ENCODE results near the gene DRD4.

DRD4 gene

DNA sequence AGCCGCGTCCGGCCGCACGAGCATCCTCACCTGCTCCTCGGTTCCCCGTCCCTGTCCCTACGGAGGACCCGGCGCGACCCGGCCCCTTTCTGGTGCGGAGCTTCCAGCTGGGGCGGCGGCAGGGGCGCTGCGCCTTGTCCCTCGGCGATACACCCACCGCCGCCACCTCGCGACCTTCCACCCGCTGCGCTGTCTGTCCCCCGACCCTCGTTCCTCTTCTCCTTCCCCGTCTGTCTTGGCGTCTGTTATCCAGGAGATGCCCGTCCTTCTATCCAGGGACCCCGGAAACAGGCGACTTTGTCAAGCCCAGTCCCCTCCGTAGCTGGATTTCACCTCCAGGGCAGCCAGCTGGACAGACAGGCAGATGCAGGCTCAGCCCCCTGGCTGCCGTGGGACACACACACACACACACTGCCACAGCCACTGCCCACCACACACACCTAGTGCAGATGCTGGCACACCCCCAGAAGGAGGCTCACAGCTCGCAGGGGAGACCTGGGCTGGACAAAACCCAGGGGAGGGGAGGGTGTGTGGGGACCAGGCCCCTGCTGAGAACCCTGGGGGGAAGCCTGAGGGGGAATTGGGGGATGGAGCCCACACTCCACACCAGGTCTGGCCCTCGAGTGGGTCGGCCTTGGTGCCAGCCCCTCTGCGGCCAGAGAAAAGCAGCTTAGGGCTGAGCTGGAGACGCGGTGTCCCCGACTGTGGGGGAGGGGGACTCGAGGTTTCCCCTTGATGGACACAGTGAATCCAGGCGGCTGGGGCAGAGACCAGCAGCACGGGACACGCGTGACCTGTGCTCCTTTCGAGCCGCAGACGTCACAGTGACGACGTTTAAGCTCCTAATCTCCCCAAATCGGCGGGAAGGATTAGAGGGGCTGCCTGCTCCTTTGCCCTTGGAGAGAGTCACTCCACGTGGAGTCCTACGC lies 788 bp downstream of the DRD4 start:
- Histone ChIP-seq H3K9me3 (ENCODE audit: control insufficient read depth, low read length) (no peaks in the 10 kb centered on the region), H3K9ac (no peak overlapping the region), H3K79me2 (no peaks in the 10 kb centered on the region), H3K27me3 (ENCODE audit: control insufficient read depth, insufficient read depth, low read length) (no peaks in the 10 kb centered on the region), H3K27ac (no peak overlapping the region), H3K4me2 (ENCODE audit: low read length) (no peak overlapping the region), H3K4me3 (ENCODE audit: low read depth, low read length) (no peak overlapping the region), H2AFZ (no peak overlapping the region), H3K4me1 (no peaks in the 10 kb centered on the region), H3K36me3 (ENCODE audit: control insufficient read depth, insufficient read depth, low read length) (no peaks in the 10 kb centered on the region)
- TF ChIP-seq, protein P1, sequence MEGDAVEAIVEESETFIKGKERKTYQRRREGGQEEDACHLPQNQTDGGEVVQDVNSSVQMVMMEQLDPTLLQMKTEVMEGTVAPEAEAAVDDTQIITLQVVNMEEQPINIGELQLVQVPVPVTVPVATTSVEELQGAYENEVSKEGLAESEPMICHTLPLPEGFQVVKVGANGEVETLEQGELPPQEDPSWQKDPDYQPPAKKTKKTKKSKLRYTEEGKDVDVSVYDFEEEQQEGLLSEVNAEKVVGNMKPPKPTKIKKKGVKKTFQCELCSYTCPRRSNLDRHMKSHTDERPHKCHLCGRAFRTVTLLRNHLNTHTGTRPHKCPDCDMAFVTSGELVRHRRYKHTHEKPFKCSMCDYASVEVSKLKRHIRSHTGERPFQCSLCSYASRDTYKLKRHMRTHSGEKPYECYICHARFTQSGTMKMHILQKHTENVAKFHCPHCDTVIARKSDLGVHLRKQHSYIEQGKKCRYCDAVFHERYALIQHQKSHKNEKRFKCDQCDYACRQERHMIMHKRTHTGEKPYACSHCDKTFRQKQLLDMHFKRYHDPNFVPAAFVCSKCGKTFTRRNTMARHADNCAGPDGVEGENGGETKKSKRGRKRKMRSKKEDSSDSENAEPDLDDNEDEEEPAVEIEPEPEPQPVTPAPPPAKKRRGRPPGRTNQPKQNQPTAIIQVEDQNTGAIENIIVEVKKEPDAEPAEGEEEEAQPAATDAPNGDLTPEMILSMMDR (IDR thresholded peaks at IDR 0.05): no peak

GRCh38 chr11:638631-639331 lies 1.7 kb downstream of the DRD4 start:
- no peak overlapping the region for H3K27ac ChIP-seq
- H3K36me3 ChIP-seq (ENCODE audit: control insufficient read depth, insufficient read depth, low read length): no peaks in the 10 kb centered on the region
- TF ChIP-seq, protein P1 (IDR thresholded peaks at IDR 0.05): no peak
- no peak overlapping the region for H3K4me2 ChIP-seq (ENCODE audit: low read length)
- no peaks in the 10 kb centered on the region for H3K27me3 ChIP-seq (ENCODE audit: control insufficient read depth, insufficient read depth, low read length)
- H3K9me3 ChIP-seq (ENCODE audit: control insufficient read depth, low read length): no peaks in the 10 kb centered on the region
- H3K79me2 ChIP-seq: no peaks in the 10 kb centered on the region
- no peak overlapping the region for H3K9ac ChIP-seq
- H3K4me3 ChIP-seq (ENCODE audit: low read depth, low read length): no peak overlapping the region
- no peaks in the 10 kb centered on the region for H3K4me1 ChIP-seq
- no peak overlapping the region for H2AFZ ChIP-seq

GRCh38 chr11:639332-639955 lies 2.4 kb downstream of the DRD4 start:
- H3K4me2 ChIP-seq (ENCODE audit: low read length): no peak overlapping the region
- H3K27me3 ChIP-seq (ENCODE audit: control insufficient read depth, insufficient read depth, low read length): no peaks in the 10 kb centered on the region

DNA sequence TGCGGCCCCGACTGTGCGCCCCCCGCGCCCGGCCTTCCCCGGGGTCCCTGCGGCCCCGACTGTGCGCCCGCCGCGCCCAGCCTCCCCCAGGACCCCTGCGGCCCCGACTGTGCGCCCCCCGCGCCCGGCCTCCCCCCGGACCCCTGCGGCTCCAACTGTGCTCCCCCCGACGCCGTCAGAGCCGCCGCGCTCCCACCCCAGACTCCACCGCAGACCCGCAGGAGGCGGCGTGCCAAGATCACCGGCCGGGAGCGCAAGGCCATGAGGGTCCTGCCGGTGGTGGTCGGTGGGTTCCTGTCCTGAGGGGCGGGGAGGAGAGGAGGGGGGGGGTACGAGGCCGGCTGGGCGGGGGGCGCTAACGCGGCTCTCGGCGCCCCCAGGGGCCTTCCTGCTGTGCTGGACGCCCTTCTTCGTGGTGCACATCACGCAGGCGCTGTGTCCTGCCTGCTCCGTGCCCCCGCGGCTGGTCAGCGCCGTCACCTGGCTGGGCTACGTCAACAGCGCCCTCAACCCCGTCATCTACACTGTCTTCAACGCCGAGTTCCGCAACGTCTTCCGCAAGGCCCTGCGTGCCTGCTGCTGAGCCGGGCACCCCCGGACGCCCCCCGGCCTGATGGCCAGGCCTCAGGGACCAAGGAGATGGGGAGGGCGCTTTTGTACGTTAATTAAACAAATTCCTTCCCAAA lies 3.1 kb downstream of the DRD4 start:
- H3K36me3 ChIP-seq (ENCODE audit: control insufficient read depth, insufficient read depth, low read length): no peaks in the 10 kb centered on the region
- no peak overlapping the region for H2AFZ ChIP-seq
- H3K9ac ChIP-seq: no peak overlapping the region
- H3K9me3 ChIP-seq (ENCODE audit: control insufficient read depth, low read length): no peaks in the 10 kb centered on the region
- H3K27me3 ChIP-seq (ENCODE audit: control insufficient read depth, insufficient read depth, low read length): no peaks in the 10 kb centered on the region
- H3K79me2 ChIP-seq: no peaks in the 10 kb centered on the region
- no peak overlapping the region for H3K4me2 ChIP-seq (ENCODE audit: low read length)
- TF ChIP-seq, protein P1 (IDR thresholded peaks at IDR 0.05): no peak
- H3K4me3 ChIP-seq (ENCODE audit: low read depth, low read length): no peak overlapping the region
- no peak overlapping the region for H3K27ac ChIP-seq
- H3K4me1 ChIP-seq: no peaks in the 10 kb centered on the region

More at GRCh38 chr11:639332-639955, 2.4 kb downstream of the DRD4 start:
- Histone ChIP-seq H3K27ac (no peak overlapping the region), H3K9me3 (ENCODE audit: control insufficient read depth, low read length) (no peaks in the 10 kb centered on the region), H3K79me2 (no peaks in the 10 kb centered on the region), H3K36me3 (ENCODE audit: control insufficient read depth, insufficient read depth, low read length) (no peaks in the 10 kb centered on the region), H2AFZ (no peak overlapping the region), H3K4me3 (ENCODE audit: low read depth, low read length) (no peak overlapping the region), H3K9ac (no peak overlapping the region), H3K4me1 (no peaks in the 10 kb centered on the region)
- TF ChIP-seq, protein P1 (IDR thresholded peaks at IDR 0.05): no peak

Measured in parathyroid adenoma (tissue), 2 donors.